HL-60 (cell line): ENCODE measurements around the gene DAAM1.
A peak's percentile ranks its signal among the peaks of the same experiment; 100 is the strongest.

ENCODE experiments used
- DNase-seq, 2 experiments: peaks; one replicate each; pipeline ENCODE4 v3.0.0-alpha.2; 2010 to 2020; ENCODE audit warnings: low read depth in 1 of 2, low spot score in 1 of 2
- H3K27ac ChIP-seq: fragments of 250-450 bp; sonication (Bioruptor Pico); replicated peaks from 2 replicates; pipeline ENCODE4 v1.5.1; 2020; ENCODE audit warnings: mild to moderate bottlenecking, moderate library complexity
- H3K27me3 ChIP-seq: fragments of 250-450 bp; sonication (Bioruptor Pico); 2 replicates; pipeline ENCODE4 v1.5.1; 2021; ENCODE audit warnings: mild to moderate bottlenecking, moderate library complexity; ENCODE audit not compliant: insufficient read depth, poor library complexity, severe bottlenecking
- H3K4me3 ChIP-seq: replicated peaks from 2 replicates; pipeline ENCODE4 v1.5.1; 2011; ENCODE audit warnings: mild to moderate bottlenecking, control low read depth, low read length; ENCODE audit not compliant: insufficient read depth
- GABPA ChIP-seq: IDR thresholded peaks from 2 replicates; pipeline ENCODE4 v1.6.1; 2012; ENCODE audit warnings: low read depth
- POLR2AphosphoS5 ChIP-seq: IDR thresholded peaks from 2 replicates; pipeline ENCODE4 v1.6.1; 2012; ENCODE audit warnings: low read depth
- SPI1 ChIP-seq: IDR thresholded peaks from 2 replicates; pipeline ENCODE4 v1.6.1; 2012; ENCODE audit warnings: low read depth, mild to moderate bottlenecking, borderline replicate concordance
- TF ChIP-seq, protein P1 (sequence below): IDR thresholded peaks from 2 replicates; pipeline ENCODE4 v1.6.1; 2012; ENCODE audit warnings: low read depth; ENCODE audit not compliant: insufficient replicate concordance
- TF ChIP-seq, protein P2 (sequence below): IDR thresholded peaks from one replicate; pipeline ENCODE4 v1.5.1; 2011; ENCODE audit warnings: low read length, control low read depth, inconsistent platforms; ENCODE audit not compliant: insufficient read depth

The DAAM1 gene

DNA sequence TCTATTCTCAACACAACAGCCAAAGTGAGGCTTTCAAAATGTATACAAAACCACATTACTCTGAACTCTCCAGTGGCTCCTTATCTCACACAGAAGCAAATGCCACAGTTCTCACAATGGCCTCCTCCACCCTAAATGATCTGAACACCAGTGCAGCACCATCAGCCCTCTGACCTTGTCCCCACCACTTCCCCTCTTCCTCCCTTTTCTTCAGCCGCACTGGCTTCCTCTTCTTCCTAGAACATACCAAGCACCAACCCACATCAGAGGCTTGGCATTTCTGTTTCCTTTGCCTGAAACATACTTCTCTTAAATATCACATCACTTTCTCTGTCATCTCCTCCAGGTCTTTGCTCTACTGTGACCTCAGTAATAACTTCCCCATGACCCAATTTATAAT lies 210.4 kb downstream of the DAAM1 start:
- Histone ChIP-seq H3K27me3 (no peaks in the 10 kb centered on the region), H3K27ac (0 out of 2 replicates have a peak overlapping the region, but pooled peaks have one; percentile 11), H3K4me3 (no peak overlapping the region)
- peak; percentile 45 to 95 for DNase-seq
- TF ChIP-seq, protein P1, sequence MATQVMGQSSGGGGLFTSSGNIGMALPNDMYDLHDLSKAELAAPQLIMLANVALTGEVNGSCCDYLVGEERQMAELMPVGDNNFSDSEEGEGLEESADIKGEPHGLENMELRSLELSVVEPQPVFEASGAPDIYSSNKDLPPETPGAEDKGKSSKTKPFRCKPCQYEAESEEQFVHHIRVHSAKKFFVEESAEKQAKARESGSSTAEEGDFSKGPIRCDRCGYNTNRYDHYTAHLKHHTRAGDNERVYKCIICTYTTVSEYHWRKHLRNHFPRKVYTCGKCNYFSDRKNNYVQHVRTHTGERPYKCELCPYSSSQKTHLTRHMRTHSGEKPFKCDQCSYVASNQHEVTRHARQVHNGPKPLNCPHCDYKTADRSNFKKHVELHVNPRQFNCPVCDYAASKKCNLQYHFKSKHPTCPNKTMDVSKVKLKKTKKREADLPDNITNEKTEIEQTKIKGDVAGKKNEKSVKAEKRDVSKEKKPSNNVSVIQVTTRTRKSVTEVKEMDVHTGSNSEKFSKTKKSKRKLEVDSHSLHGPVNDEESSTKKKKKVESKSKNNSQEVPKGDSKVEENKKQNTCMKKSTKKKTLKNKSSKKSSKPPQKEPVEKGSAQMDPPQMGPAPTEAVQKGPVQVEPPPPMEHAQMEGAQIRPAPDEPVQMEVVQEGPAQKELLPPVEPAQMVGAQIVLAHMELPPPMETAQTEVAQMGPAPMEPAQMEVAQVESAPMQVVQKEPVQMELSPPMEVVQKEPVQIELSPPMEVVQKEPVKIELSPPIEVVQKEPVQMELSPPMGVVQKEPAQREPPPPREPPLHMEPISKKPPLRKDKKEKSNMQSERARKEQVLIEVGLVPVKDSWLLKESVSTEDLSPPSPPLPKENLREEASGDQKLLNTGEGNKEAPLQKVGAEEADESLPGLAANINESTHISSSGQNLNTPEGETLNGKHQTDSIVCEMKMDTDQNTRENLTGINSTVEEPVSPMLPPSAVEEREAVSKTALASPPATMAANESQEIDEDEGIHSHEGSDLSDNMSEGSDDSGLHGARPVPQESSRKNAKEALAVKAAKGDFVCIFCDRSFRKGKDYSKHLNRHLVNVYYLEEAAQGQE = no peak
- TF ChIP-seq, protein P2, sequence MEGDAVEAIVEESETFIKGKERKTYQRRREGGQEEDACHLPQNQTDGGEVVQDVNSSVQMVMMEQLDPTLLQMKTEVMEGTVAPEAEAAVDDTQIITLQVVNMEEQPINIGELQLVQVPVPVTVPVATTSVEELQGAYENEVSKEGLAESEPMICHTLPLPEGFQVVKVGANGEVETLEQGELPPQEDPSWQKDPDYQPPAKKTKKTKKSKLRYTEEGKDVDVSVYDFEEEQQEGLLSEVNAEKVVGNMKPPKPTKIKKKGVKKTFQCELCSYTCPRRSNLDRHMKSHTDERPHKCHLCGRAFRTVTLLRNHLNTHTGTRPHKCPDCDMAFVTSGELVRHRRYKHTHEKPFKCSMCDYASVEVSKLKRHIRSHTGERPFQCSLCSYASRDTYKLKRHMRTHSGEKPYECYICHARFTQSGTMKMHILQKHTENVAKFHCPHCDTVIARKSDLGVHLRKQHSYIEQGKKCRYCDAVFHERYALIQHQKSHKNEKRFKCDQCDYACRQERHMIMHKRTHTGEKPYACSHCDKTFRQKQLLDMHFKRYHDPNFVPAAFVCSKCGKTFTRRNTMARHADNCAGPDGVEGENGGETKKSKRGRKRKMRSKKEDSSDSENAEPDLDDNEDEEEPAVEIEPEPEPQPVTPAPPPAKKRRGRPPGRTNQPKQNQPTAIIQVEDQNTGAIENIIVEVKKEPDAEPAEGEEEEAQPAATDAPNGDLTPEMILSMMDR = no peak
- no peak; the same call in 1 of the 2 replicates for TF ChIP-seq GABPA
- TF ChIP-seq POLR2AphosphoS5 = peak; percentile 94
- TF ChIP-seq SPI1 = peak; percentile 100

DNA sequence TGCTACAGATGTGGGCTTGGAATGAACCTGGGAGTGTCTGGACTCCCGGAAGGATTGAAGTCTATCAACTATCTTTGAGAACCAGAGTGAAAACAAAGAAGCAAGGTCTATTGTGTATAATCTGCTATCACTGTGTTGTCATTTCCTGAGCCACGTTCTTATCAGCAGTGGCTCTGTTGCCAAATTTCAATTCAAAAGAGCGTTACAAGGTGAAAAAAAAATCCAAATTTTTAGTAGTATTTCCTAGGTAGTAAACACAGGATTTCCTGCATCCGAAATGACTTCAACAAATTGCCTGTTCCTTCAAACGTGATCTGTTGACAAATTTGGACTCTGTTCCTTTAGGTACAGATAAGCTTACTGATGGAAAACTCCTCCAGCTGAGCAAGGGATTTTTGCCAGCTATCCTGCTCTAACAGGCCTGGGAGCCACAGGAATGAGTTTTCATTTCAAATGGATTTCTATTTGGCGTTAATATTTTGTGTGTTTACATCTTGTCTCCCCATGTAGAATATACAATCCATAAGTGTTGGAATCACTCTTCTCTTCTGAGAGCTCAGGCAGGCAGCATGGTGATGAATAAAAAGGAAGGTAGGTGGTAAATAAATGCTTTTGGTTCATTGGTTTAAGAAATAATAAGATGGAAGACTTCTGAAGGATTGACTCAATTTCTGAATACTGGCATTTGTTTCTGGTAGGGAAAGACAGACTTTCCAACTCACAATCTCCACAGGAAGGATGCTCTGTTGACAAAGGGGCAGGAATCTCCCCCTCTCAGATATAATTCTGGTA lies 218.2 kb downstream of the DAAM1 start:
- no peak for DNase-seq
- no peak overlapping the region for H3K4me3 ChIP-seq
- no peak overlapping the region for H3K27ac ChIP-seq
- TF ChIP-seq SPI1 = no peak
- TF ChIP-seq GABPA = no peak
- TF ChIP-seq, protein P1 = no peak
- TF ChIP-seq POLR2AphosphoS5 = no peak
- TF ChIP-seq, protein P2 = no peak
- no peaks in the 10 kb centered on the region for H3K27me3 ChIP-seq

DNA sequence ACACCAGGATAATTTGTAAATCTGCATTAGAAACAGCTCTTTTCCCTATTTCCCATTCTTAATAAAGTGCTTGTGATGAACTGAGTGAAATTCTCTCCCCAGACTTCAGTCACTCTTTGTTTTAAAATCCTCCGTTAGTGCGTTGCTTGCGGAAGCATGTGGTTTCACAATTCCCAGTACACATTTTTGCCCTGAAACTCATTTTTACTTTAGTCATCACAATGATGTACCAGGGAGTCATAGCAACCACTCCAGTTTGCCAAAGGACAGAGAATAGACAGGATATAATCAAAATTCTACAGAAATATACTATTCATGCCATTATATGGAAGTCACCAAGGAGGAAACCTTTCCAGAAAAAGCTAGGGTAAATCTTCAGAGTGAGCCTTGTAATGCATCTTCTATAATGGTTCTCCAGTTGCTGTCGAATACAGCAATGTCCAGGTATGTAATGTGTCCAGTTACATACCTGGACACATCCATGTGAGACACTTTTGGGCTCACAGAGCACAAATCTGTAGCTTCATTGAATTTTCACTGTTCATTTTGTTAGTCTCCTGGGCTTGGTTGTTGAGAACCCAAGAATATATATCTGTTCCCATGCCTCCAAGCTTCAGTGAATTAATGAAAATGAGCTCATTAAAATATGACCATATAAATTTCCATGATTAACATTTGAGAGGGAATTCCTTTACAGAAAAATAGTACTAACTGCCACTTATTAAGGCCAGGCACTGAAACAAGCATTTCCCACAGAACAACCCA lies 219.0 kb downstream of the DAAM1 start:
- H3K4me3 ChIP-seq = no peak overlapping the region
- TF ChIP-seq GABPA = no peak
- TF ChIP-seq, protein P2 = no peak
- TF ChIP-seq POLR2AphosphoS5 = no peak
- TF ChIP-seq, protein P1 = no peak
- no peak for TF ChIP-seq SPI1
- H3K27ac ChIP-seq = no peak overlapping the region
- no peaks in the 10 kb centered on the region for H3K27me3 ChIP-seq
- no peak for DNase-seq
